PC-3 (cell line): ENCODE measurements around the gene HCN3. TPM values are rescaled to one million over a fixed set of nuclear protein-coding genes. Genes with fewer than 3 reads are reported as not detected.

Experiments used
- ATAC-seq: fragments of 200-7000 bp; cut with Tn5 transposase; 2 replicates; pipeline ENCODE4 v1.9.1; 2020; ENCODE audit warnings: mild to moderate bottlenecking, moderate library complexity
- BruUV-seq: library from RNA; stranded (reverse); fragments of 400-500 nt; replicated peaks from 2 replicates; lab custom pipeline; 2021; lab: Mats Ljungman, UMichigan
- CTCF ChIA-PET: fragments of 300-600 bp; sonication (Branson Sonifier 250); formaldehyde crosslinking; loops from one replicate; lab custom pipeline; 2022; ENCODE audit warnings: antibody characterized with exemption; lab: Charles Lee
- POLR2A ChIA-PET: fragments of 300-600 bp; sonication (Branson Sonifier 250); formaldehyde crosslinking; loops from one replicate; lab custom pipeline; 2022; ENCODE audit warnings: antibody characterized with exemption; ENCODE audit not compliant: unreplicated experiment; lab: Charles Lee
- DNase-seq: peaks from one replicate; pipeline ENCODE4 v3.0.0-alpha.2; 2015
- H2AFZ ChIP-seq: fragments of 300-600 bp; sonication (generic); 2 replicates; pipeline ENCODE4 v1.6.0; 2016; ENCODE audit warnings: antibody characterized with exemption, low read length
- H3F3A ChIP-seq: fragments of 300-600 bp; sonication (generic); one replicate; pipeline ENCODE4 v1.6.0; 2017; ENCODE audit warnings: antibody characterized with exemption, low read length, control low read depth, mild to moderate bottlenecking; ENCODE audit not compliant: unreplicated experiment
- H3K27ac ChIP-seq: fragments of 300-600 bp; sonication (generic); 2 replicates; pipeline ENCODE4 v1.5.1; 2016; ENCODE audit warnings: mild to moderate bottlenecking, low read length
- H3K27me3 ChIP-seq: fragments of 300-600 bp; sonication (generic); 2 replicates; pipeline ENCODE4 v1.6.1; 2016; ENCODE audit warnings: low read length, mixed read lengths
- H3K36me3 ChIP-seq: fragments of 300-600 bp; sonication (generic); 2 replicates; pipeline ENCODE4 v1.6.1; 2016; ENCODE audit warnings: low read depth, mixed run types, low read length, mixed read lengths
- H3K4me1 ChIP-seq: fragments of 300-600 bp; sonication (generic); 2 replicates; pipeline ENCODE4 v1.5.1; 2016; ENCODE audit warnings: low read length; ENCODE audit not compliant: insufficient read depth
- H3K4me2 ChIP-seq: fragments of 300-600 bp; sonication (generic); 2 replicates; pipeline ENCODE4 v1.6.0; 2016; ENCODE audit warnings: low read length
- H3K4me3 ChIP-seq: fragments of 300-600 bp; sonication (generic); 2 replicates; pipeline ENCODE4 v1.5.1; 2016; ENCODE audit warnings: mild to moderate bottlenecking, low read length, mixed read lengths
- H3K79me2 ChIP-seq: fragments of 300-600 bp; sonication (generic); 2 replicates; pipeline ENCODE4 v1.6.1; 2017; ENCODE audit warnings: low read length, mixed read lengths
- H3K9ac ChIP-seq: fragments of 300-600 bp; sonication (generic); 2 replicates; pipeline ENCODE4 v1.6.0; 2016; ENCODE audit warnings: mild to moderate bottlenecking, low read length
- H3K9me2 ChIP-seq: fragments of 300-600 bp; sonication (generic); replicated peaks from 2 replicates; pipeline ENCODE4 v1.6.1; 2016; ENCODE audit warnings: mixed run types, low read length, mixed read lengths
- H3K9me3 ChIP-seq: fragments of 300-600 bp; sonication (generic); 2 replicates; pipeline ENCODE4 v1.6.1; 2016; ENCODE audit warnings: low read length, mixed read lengths
- H4K20me1 ChIP-seq: fragments of 300-600 bp; sonication (generic); 2 replicates; pipeline ENCODE4 v1.6.1; 2016; ENCODE audit warnings: low read length, mixed read lengths
- EZH2 ChIP-seq: fragments of 300-600 bp; sonication (generic); IDR thresholded peaks from one replicate; pipeline ENCODE4 v1.6.1; 2017; ENCODE audit warnings: antibody characterized with exemption, mild to moderate bottlenecking, low read length; ENCODE audit not compliant: unreplicated experiment
- EZH2phosphoT487 ChIP-seq: fragments of 300-600 bp; sonication (generic); IDR thresholded peaks from 2 replicates; pipeline ENCODE4 v1.6.1; 2018; ENCODE audit warnings: mild to moderate bottlenecking, antibody characterized with exemption, low read length, borderline replicate concordance
- intact Hi-C: fragments of 100-400 bp; cut with micrococcal nuclease; formaldehyde crosslinking; loops from 2 replicates; pipeline ENCODE4 v1.9.0; 2023
- total RNA-seq: library from RNA; depleted of rRNA; stranded (reverse); fragments of >200 nt; gene quantifications from 2 replicates; pipeline ENCODE4 v1.2.3, GENCODE V29; 2014
- TF ChIP-seq, protein P1 (sequence below): fragments of 300-600 bp; sonication (generic); conservative IDR thresholded peaks from 2 replicates; pipeline ENCODE4 v1.5.1; 2017; ENCODE audit warnings: antibody characterized with exemption, low read depth, mild to moderate bottlenecking, low read length

The HCN3 gene
- total RNA-seq, 1 experiment from 2014 or later, result 1.9 TPM

DNA sequence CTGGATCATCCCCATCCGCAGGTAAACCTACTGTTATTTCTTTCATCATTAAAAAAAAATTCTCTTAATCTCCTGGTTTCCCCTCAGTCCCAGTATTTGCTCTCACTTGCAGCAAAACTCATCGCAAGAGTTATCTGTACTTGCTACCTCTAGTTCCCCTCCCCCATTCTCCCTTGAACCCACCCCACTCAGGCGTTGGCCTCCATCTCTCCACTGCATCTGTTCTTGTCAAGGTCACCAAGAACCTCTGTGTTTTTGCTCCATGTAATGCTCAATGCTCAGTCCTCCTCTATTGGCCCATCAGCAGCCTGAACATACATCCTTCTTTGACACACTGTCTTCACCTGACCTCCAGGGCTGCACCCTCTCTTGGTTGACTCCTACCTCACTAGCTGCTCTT is 19.4 kb downstream of the HCN3 start:
- intact Hi-C loops, result no loop called here
- Histone ChIP-seq H3K4me3 (no peak overlapping the region), H3K27ac (no peak overlapping the region), H3K36me3 (no peaks in the 10 kb centered on the region), H3K79me2 (no peaks in the 10 kb centered on the region), H3K4me1 (no peaks in the 10 kb centered on the region), H3K4me2 (no peak overlapping the region), H4K20me1 (no peaks in the 10 kb centered on the region), H3K9me3 (no peaks in the 10 kb centered on the region), H3K9ac (no peak overlapping the region), H3F3A (no peaks in the 10 kb centered on the region), H3K27me3 (no peaks in the 10 kb centered on the region), H2AFZ (no peak overlapping the region), H3K9me2 (no peaks in the 10 kb centered on the region)
- BruUV-seq, result no TSS peak
- DNase-seq, result no peak
- POLR2A ChIA-PET, result no interaction called here
- ATAC-seq, result no peak
- CTCF ChIA-PET, result no interaction called here
- TF ChIP-seq, protein P1, sequence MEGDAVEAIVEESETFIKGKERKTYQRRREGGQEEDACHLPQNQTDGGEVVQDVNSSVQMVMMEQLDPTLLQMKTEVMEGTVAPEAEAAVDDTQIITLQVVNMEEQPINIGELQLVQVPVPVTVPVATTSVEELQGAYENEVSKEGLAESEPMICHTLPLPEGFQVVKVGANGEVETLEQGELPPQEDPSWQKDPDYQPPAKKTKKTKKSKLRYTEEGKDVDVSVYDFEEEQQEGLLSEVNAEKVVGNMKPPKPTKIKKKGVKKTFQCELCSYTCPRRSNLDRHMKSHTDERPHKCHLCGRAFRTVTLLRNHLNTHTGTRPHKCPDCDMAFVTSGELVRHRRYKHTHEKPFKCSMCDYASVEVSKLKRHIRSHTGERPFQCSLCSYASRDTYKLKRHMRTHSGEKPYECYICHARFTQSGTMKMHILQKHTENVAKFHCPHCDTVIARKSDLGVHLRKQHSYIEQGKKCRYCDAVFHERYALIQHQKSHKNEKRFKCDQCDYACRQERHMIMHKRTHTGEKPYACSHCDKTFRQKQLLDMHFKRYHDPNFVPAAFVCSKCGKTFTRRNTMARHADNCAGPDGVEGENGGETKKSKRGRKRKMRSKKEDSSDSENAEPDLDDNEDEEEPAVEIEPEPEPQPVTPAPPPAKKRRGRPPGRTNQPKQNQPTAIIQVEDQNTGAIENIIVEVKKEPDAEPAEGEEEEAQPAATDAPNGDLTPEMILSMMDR, result no peak
- TF ChIP-seq EZH2phosphoT487, result no peak
- TF ChIP-seq EZH2, result no peak

DNA sequence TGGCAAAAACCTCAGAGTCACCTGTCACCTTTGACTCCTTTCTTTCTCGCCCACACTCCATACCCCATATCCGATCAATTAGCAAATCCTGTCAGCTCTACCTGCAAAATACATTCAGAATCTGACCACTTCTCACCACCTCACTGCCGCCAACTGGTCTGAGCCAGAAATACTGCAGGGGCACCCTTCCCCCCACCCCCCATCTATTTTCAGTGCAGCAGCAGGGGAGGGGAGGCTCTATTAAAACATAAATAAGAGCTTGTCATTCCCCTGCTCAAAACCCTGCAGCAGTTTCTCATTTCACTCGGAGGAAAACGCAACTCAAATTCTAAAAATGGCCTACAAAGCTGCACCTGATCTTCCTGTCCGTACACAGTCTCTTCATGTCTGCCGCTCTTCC is 20.1 kb downstream of the HCN3 start:
- H3K27ac ChIP-seq, result no peak overlapping the region
- intact Hi-C loops, result no loop called here
- no peak for DNase-seq
- no peak overlapping the region for H3K4me2 ChIP-seq
- H3K9ac ChIP-seq, result no peak overlapping the region
- H3K9me2 ChIP-seq, result no peaks in the 10 kb centered on the region
- H3K36me3 ChIP-seq, result no peaks in the 10 kb centered on the region
- H3F3A ChIP-seq, result no peaks in the 10 kb centered on the region
- no peaks in the 10 kb centered on the region for H3K27me3 ChIP-seq
- no peak for ATAC-seq
- H3K4me3 ChIP-seq, result no peak overlapping the region
- H3K4me1 ChIP-seq, result no peaks in the 10 kb centered on the region
- CTCF ChIA-PET, result no interaction called here
- H2AFZ ChIP-seq, result no peak overlapping the region
- H4K20me1 ChIP-seq, result no peaks in the 10 kb centered on the region
- H3K79me2 ChIP-seq, result no peaks in the 10 kb centered on the region
- no TSS peak for BruUV-seq
- TF ChIP-seq, protein P1, result no peak
- TF ChIP-seq EZH2 (no peak), EZH2phosphoT487 (no peak)
- no peaks in the 10 kb centered on the region for H3K9me3 ChIP-seq
- POLR2A ChIA-PET, result no interaction called here

DNA sequence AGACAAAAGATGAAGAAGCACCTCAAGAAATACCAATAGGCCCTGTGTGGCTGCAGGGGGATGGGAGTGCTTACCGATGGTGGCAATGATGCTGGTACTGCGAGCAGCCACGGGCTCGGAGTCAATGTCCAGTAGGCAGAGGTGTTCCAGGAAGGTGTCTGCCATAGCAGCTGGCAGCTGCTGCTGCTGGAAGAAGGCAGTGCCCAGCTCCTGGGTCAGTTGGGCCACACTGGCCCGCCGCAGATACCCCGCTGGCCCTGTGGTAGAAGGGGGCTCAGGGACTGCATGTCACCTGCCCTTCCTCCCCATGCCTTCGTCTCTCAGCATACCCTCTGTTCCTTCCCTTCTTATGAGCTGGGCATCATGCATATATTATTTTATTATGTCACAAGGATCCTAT is 22.8 kb downstream of the HCN3 start:
- Histone ChIP-seq H3K9ac (no peak overlapping the region), H3K27ac (no peak overlapping the region), H3K4me3 (no peak overlapping the region), H3K79me2 (no peaks in the 10 kb centered on the region), H2AFZ (no peak overlapping the region), H3K9me2 (no peaks in the 10 kb centered on the region), H3K9me3 (no peaks in the 10 kb centered on the region), H3K36me3 (no peaks in the 10 kb centered on the region), H3K4me2 (no peak overlapping the region), H3F3A (no peaks in the 10 kb centered on the region), H3K4me1 (no peaks in the 10 kb centered on the region), H3K27me3 (no peaks in the 10 kb centered on the region), H4K20me1 (no peaks in the 10 kb centered on the region)
- ATAC-seq (no peak), DNase-seq (no peak)
- intact Hi-C loops, result no loop called here
- TF ChIP-seq EZH2phosphoT487, result no peak
- TF ChIP-seq, protein P1, result no peak
- no peak for TF ChIP-seq EZH2
- ChIA-PET CTCF (interaction anchor here (0.5 to 0.6 kb wide), 2 partner anchors 56 to 177 kb away, joined by 3 read pairs; no protein-coding TSS in a partner anchor), POLR2A (no interaction called here)
- BruUV-seq, result no TSS peak
